Measurements from ENCODE around the gene DYSF.

DYSF gene

GRCh38 chr2:71711133-71711855 lies 257.9 kb downstream of the DYSF start:
- DNase-seq (ENCODE audit: low spot score) = no peak

GRCh38 chr2:71712158-71712818 lies 258.9 kb downstream of the DYSF start:
- no peak for DNase-seq (ENCODE audit: low spot score)

- DNase-seq (ENCODE audit: low spot score) = no peak
Measured at GRCh38 chr2:71713581-71714580, 260.5 kb downstream of the DYSF start.

GRCh38 chr2:71714601-71715240 lies 261.4 kb downstream of the DYSF start:
- DNase-seq (ENCODE audit: low spot score) = no peak

GRCh38 chr2:71715241-71715750 lies 261.9 kb downstream of the DYSF start:
- DNase-seq (ENCODE audit: low spot score) = no peak

- no peak for DNase-seq (ENCODE audit: low spot score)
Measured at GRCh38 chr2:71715951-71716696, 262.8 kb downstream of the DYSF start.

GRCh38 chr2:71716697-71717624 lies 263.6 kb downstream of the DYSF start:
- no peak for DNase-seq (ENCODE audit: low spot score)

- DNase-seq (ENCODE audit: low spot score) = no peak
Measured at GRCh38 chr2:71718686-71719085, 265.3 kb downstream of the DYSF start.

GRCh38 chr2:71719520-71720282 lies 266.3 kb downstream of the DYSF start:
- no peak for DNase-seq (ENCODE audit: low spot score)

GRCh38 chr2:71720283-71720560 lies 266.9 kb downstream of the DYSF start:
- DNase-seq (ENCODE audit: low spot score) = no peak

GRCh38 chr2:71720596-71721361 lies 267.4 kb downstream of the DYSF start:
- no peak for DNase-seq (ENCODE audit: low spot score)

- no peak for DNase-seq (ENCODE audit: low spot score)
Measured at GRCh38 chr2:71721362-71721665, 268.0 kb downstream of the DYSF start.

- DNase-seq (ENCODE audit: low spot score) = no peak
Measured at GRCh38 chr2:71721669-71722068, 268.3 kb downstream of the DYSF start.

GRCh38 chr2:71722286-71722685 lies 268.9 kb downstream of the DYSF start:
- DNase-seq (ENCODE audit: low spot score) = no peak

GRCh38 chr2:71724793-71725192 lies 271.4 kb downstream of the DYSF start:
- DNase-seq (ENCODE audit: low spot score) = no peak

GRCh38 chr2:71725836-71726235 lies 272.5 kb downstream of the DYSF start:
- DNase-seq (ENCODE audit: low spot score) = no peak

GRCh38 chr2:71727562-71727961 lies 274.2 kb downstream of the DYSF start:
- DNase-seq (ENCODE audit: low spot score) = no peak

GRCh38 chr2:71728036-71728435 lies 274.7 kb downstream of the DYSF start:
- DNase-seq (ENCODE audit: low spot score) = no peak
